PC-3 (cell line): Measurements from ENCODE around the gene UTP20.
"Not testable (repeated sequence)": the region's sequence is repeated elsewhere in the genome, so short reads cannot be mapped to it uniquely, and the experiment has no call there.

Experiments
- EZH2 ChIP-seq: fragments of 300-600 bp; sonication (generic); IDR thresholded peaks from one replicate; pipeline ENCODE4 v1.6.1; 2017; ENCODE audit warnings: antibody characterized with exemption, mild to moderate bottlenecking, low read length; ENCODE audit not compliant: unreplicated experiment
- EZH2phosphoT487 ChIP-seq: fragments of 300-600 bp; sonication (generic); IDR thresholded peaks from 2 replicates; pipeline ENCODE4 v1.6.1; 2018; ENCODE audit warnings: mild to moderate bottlenecking, antibody characterized with exemption, low read length, borderline replicate concordance
- TF ChIP-seq, protein P1 (sequence below): fragments of 300-600 bp; sonication (generic); conservative IDR thresholded peaks from 2 replicates; pipeline ENCODE4 v1.5.1; 2017; ENCODE audit warnings: antibody characterized with exemption, low read depth, mild to moderate bottlenecking, low read length

DNA sequence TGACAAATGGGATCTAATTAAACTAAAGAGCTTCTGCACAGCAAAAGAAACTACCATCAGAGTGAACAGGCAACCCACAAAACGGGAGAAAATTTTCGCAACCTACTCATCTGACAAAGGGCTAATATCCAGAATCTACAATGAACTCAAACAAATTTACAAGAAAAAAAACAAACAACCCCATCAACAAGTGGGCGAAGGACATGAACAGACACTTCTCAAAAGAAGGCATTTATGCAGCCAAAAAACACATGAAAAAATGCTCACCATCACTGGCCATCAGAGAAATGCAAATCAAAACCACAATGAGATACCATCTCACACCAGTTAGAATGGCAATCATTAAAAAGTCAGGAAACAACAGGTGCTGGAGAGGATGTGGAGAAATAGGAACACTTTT lies 111.3 kb downstream of the UTP20 start:
- not testable (repeated sequence) for TF ChIP-seq EZH2phosphoT487, EZH2
- TF ChIP-seq, protein P1, sequence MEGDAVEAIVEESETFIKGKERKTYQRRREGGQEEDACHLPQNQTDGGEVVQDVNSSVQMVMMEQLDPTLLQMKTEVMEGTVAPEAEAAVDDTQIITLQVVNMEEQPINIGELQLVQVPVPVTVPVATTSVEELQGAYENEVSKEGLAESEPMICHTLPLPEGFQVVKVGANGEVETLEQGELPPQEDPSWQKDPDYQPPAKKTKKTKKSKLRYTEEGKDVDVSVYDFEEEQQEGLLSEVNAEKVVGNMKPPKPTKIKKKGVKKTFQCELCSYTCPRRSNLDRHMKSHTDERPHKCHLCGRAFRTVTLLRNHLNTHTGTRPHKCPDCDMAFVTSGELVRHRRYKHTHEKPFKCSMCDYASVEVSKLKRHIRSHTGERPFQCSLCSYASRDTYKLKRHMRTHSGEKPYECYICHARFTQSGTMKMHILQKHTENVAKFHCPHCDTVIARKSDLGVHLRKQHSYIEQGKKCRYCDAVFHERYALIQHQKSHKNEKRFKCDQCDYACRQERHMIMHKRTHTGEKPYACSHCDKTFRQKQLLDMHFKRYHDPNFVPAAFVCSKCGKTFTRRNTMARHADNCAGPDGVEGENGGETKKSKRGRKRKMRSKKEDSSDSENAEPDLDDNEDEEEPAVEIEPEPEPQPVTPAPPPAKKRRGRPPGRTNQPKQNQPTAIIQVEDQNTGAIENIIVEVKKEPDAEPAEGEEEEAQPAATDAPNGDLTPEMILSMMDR = not testable (repeated sequence)
